ENCODE measurements around the gene ALDOA.

ALDOA gene

DNA sequence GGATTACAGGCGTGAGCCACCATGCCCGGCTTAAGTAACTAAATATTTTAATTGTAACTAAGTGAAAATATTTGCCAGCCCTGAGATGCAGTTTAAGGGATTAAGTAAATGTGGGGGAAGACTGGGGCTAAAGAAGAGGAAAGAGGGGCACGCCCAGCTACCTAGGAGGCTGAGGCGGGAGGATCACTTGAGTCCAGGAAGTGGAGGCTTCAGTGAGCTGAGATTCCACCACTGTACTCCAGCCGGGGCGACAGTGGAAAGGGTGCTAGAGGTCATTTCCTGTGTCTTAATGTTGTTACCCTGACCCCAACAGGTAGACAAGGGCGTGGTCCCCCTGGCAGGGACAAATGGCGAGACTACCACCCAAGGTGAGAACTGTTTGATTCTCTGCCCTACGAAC, 2.8 kb downstream of the ALDOA start:
- H3K4me2 ChIP-seq = no peak overlapping the region
- peaks cover 26% of the 10 kb centered on the region for H3K4me1 ChIP-seq (ENCODE audit: low read depth, poor library complexity, severe bottlenecking)
- H4K20me1 ChIP-seq (ENCODE audit: insufficient read depth) = peaks cover 7% of the 10 kb centered on the region; the same call in 1 of the 2 replicates

DNA sequence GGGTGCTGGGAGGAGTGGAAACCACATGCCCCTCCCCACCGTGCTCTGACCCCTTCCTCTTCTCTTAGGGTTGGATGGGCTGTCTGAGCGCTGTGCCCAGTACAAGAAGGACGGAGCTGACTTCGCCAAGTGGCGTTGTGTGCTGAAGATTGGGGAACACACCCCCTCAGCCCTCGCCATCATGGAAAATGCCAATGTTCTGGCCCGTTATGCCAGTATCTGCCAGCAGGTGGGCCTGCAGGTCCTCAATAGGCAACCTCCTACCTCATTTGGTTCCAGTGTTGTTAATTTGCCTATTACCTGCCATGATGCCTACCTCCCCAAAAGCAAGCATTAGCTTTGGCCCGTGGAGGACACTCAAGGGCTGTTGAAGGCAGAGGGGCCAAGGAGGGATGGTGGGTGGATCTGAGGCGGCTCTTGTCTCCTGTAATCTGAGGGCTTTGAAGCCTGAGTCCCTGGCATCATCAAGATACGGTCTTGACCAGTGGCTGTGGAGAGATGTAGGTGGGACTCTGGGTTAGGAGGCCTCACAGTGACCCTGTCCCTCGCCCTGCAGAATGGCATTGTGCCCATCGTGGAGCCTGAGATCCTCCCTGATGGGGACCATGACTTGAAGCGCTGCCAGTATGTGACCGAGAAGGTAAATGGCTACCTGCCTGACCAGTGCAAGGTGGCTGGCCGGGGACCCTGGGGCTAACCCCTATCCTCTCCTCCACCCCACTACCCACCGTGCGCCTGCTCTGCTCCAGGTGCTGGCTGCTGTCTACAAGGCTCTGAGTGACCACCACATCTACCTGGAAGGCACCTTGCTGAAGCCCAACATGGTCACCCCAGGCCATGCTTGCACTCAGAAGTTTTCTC, 3.4 kb downstream of the ALDOA start:
- Histone ChIP-seq H2AFZ (ENCODE audit: low read depth) (no peak overlapping the region), H3K36me3 (ENCODE audit: insufficient read depth) (peaks cover 39% of the 10 kb centered on the region; the same call in 1 of the 2 replicates), H3K27ac (no peak overlapping the region), H3K9ac (no peak overlapping the region), H3K4me2 (no peak overlapping the region), H3K4me3 (IDR thresholded peaks at IDR 0.05; ENCODE audit: insufficient read depth, low read depth, low read length) (no peak overlapping the region), H4K20me1 (ENCODE audit: insufficient read depth) (peaks cover 7% of the 10 kb centered on the region; the same call in 1 of the 2 replicates), H3K79me2 (ENCODE audit: insufficient read depth, low read depth) (peaks cover 38% of the 10 kb centered on the region), H3K27me3 (ENCODE audit: insufficient read depth, low read depth) (no peaks in the 10 kb centered on the region), H3K4me1 (ENCODE audit: low read depth, poor library complexity, severe bottlenecking) (peaks cover 20% of the 10 kb centered on the region)
- TF ChIP-seq, protein P1, sequence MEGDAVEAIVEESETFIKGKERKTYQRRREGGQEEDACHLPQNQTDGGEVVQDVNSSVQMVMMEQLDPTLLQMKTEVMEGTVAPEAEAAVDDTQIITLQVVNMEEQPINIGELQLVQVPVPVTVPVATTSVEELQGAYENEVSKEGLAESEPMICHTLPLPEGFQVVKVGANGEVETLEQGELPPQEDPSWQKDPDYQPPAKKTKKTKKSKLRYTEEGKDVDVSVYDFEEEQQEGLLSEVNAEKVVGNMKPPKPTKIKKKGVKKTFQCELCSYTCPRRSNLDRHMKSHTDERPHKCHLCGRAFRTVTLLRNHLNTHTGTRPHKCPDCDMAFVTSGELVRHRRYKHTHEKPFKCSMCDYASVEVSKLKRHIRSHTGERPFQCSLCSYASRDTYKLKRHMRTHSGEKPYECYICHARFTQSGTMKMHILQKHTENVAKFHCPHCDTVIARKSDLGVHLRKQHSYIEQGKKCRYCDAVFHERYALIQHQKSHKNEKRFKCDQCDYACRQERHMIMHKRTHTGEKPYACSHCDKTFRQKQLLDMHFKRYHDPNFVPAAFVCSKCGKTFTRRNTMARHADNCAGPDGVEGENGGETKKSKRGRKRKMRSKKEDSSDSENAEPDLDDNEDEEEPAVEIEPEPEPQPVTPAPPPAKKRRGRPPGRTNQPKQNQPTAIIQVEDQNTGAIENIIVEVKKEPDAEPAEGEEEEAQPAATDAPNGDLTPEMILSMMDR (conservative IDR thresholded peaks at IDR 0.05; ENCODE audit: low read depth, low read length) = peak; percentile 85

More for the DNA sequence above, 2.8 kb downstream of the ALDOA start:
- H3K4me3 ChIP-seq (IDR thresholded peaks at IDR 0.05; ENCODE audit: insufficient read depth, low read depth, low read length) = no peak overlapping the region
- TF ChIP-seq, protein P1 (conservative IDR thresholded peaks at IDR 0.05; ENCODE audit: low read depth, low read length) = no peak
- peaks cover 39% of the 10 kb centered on the region; the same call in 1 of the 2 replicates for H3K36me3 ChIP-seq (ENCODE audit: insufficient read depth)
- no peak overlapping the region for H3K9ac ChIP-seq
- peaks cover 41% of the 10 kb centered on the region for H3K79me2 ChIP-seq (ENCODE audit: insufficient read depth, low read depth)
- no peak overlapping the region for H3K27ac ChIP-seq
- no peaks in the 10 kb centered on the region for H3K27me3 ChIP-seq (ENCODE audit: insufficient read depth, low read depth)
- H2AFZ ChIP-seq (ENCODE audit: low read depth) = no peak overlapping the region

DNA sequence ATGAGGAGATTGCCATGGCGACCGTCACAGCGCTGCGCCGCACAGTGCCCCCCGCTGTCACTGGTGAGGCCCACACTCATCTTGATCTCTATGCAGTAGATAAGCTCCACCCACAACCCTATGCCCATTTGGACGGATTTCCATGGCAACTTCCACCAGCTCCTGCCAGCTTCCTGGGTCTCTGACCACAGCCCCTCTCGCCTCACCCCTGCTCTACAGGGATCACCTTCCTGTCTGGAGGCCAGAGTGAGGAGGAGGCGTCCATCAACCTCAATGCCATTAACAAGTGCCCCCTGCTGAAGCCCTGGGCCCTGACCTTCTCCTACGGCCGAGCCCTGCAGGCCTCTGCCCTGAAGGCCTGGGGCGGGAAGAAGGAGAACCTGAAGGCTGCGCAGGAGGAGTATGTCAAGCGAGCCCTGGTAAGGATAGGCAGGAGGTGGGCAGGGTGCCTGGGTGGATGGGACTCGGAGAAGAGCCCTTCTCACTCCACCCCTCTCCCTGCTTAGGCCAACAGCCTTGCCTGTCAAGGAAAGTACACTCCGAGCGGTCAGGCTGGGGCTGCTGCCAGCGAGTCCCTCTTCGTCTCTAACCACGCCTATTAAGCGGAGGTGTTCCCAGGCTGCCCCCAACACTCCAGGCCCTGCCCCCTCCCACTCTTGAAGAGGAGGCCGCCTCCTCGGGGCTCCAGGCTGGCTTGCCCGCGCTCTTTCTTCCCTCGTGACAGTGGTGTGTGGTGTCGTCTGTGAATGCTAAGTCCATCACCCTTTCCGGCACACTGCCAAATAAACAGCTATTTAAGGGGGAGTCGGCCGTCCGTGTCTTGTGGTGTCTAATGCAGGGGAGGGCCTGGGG, 4.3 kb downstream of the ALDOA start:
- Histone ChIP-seq H3K27ac (no peak overlapping the region), H3K4me1 (ENCODE audit: low read depth, poor library complexity, severe bottlenecking) (peaks cover 20% of the 10 kb centered on the region), H3K79me2 (ENCODE audit: insufficient read depth, low read depth) (peaks cover 30% of the 10 kb centered on the region), H3K9ac (no peak overlapping the region), H3K27me3 (ENCODE audit: insufficient read depth, low read depth) (no peaks in the 10 kb centered on the region), H3K4me2 (no peak overlapping the region), H4K20me1 (ENCODE audit: insufficient read depth) (peaks cover 7% of the 10 kb centered on the region; the same call in 1 of the 2 replicates), H3K4me3 (IDR thresholded peaks at IDR 0.05; ENCODE audit: insufficient read depth, low read depth, low read length) (no peak overlapping the region), H3K36me3 (ENCODE audit: insufficient read depth) (peaks cover 39% of the 10 kb centered on the region; the same call in 1 of the 2 replicates), H2AFZ (ENCODE audit: low read depth) (no peak overlapping the region)
- TF ChIP-seq, protein P1 (conservative IDR thresholded peaks at IDR 0.05; ENCODE audit: low read depth, low read length) = no peak

DNA sequence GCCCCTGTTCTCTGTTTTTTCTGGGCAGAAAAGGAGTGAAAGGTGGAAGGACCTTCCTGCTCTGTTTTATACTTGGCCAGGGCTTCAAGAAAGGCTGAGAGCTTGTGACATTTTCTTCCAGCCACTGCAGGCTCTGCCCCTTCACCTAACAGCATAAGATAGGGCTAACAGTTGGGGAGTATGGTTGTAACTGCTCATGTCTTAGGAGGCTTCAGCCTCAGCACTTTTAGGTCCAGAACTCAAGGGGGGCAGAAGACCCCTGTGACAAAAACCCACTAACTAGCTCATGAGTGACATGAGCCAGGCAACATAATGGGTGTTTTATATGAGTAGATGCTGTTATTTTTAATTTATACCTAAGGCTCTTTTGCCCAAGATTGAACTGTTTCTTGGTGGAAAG, 4.9 kb downstream of the ALDOA start:
- Histone ChIP-seq H3K36me3 (ENCODE audit: insufficient read depth) (peaks cover 39% of the 10 kb centered on the region; the same call in 1 of the 2 replicates), H3K79me2 (ENCODE audit: insufficient read depth, low read depth) (peaks cover 28% of the 10 kb centered on the region), H4K20me1 (ENCODE audit: insufficient read depth) (peaks cover 7% of the 10 kb centered on the region; the same call in 1 of the 2 replicates), H3K27ac (no peak overlapping the region), H2AFZ (ENCODE audit: low read depth) (no peak overlapping the region), H3K4me3 (IDR thresholded peaks at IDR 0.05; ENCODE audit: insufficient read depth, low read depth, low read length) (no peak overlapping the region), H3K4me1 (ENCODE audit: low read depth, poor library complexity, severe bottlenecking) (peaks cover 25% of the 10 kb centered on the region), H3K27me3 (ENCODE audit: insufficient read depth, low read depth) (no peaks in the 10 kb centered on the region), H3K4me2 (no peak overlapping the region), H3K9ac (no peak overlapping the region)
- TF ChIP-seq, protein P1 (conservative IDR thresholded peaks at IDR 0.05; ENCODE audit: low read depth, low read length) = no peak
